ENCODE measurements around the gene TYMS. TPM values are rescaled to one million over a fixed set of nuclear protein-coding genes. Genes with fewer than 3 reads are reported as not detected.

TYMS gene
- total and polyA plus RNA-seq, 9 of the 15 experiments (the other 6 are each of a cell fraction or from before 2014, with no cell fraction given) = 69.1 to 409 (median 175) TPM

GRCh38 chr18:685438-685837 lies 28.0 kb downstream of the TYMS start:
- peak; percentile 55 to 73 (median 68) for DNase-seq (ENCODE audit: extremely low read depth in 1 of 4, low spot score in 3 of 4)
- 59% methylated on average over 3 of the region's 3 CpGs for WGBS (ENCODE audit: insufficient coverage, low coverage, missing lambda C conversion rate)
- Histone ChIP-seq H4K20me1 (replicated peaks; ENCODE audit: control insufficient read depth, insufficient read depth, low read length) (no peaks in the 10 kb centered on the region), H3K79me2 (ENCODE audit: control insufficient read depth, insufficient read depth, low read length) (no peaks in the 10 kb centered on the region), H3K4me3 (no peak overlapping the region), H3K9me1 (ENCODE audit: control insufficient read depth, insufficient read depth, low read length) (no peaks in the 10 kb centered on the region), H3K36me3 (ENCODE audit: control insufficient read depth, insufficient read depth, low read length) (peaks cover 81% of the 10 kb centered on the region; the same call in 2 of the 3 replicates), H3K4me2 (ENCODE audit: insufficient read depth, low read length) (no peak overlapping the region), H2AFZ (ENCODE audit: low read depth, low read length) (no peak overlapping the region), H3K27me3 (ENCODE audit: control insufficient read depth in 2 of 2, insufficient read depth in 2 of 2, low read length in 2 of 2) (no peaks in the 10 kb centered on the region), H3K4me1 (replicated peaks in 1 of 2; ENCODE audit: control insufficient read depth in 2 of 2, insufficient read depth in 2 of 2, low read length in 2 of 2) (peaks cover 0 to 15% of the 10 kb centered on the region in 2 experiments; a peak in 3 of 5 replicates), H3K9ac (ENCODE audit: insufficient read depth in 1 of 2, low read depth in 2 of 2, low read length in 2 of 2) (no peak overlapping the region), H3K9me3 (replicated peaks; ENCODE audit: control insufficient read depth, insufficient read depth, low read depth, low read length) (no peaks in the 10 kb centered on the region), H3K27ac (ENCODE audit: extremely low read depth, low read depth, low read length) (no peak overlapping the region)
- no TSS peak for BruUV-seq (replicated peaks)
- CTCF ChIA-PET (ENCODE audit: low intra/inter-chr PET ratio) = no interaction called here
- intact Hi-C loops (cut with micrococcal nuclease) (no loop called here), in situ Hi-C loops (cut with MboI) (loop anchor here (5.0 kb wide), 1 partner anchor 58 kb away; no protein-coding TSS in a partner anchor)
- FAIRE-seq = no peak
- ATAC-seq = no peak
- POLR2A ChIA-PET = interaction anchor here (0.7 to 2.1 kb wide), 4 partner anchors 13 to 24 kb away, joined by 3 to 8 read pairs (median 8); no protein-coding TSS in a partner anchor
- TF ChIP-seq ILK (tag; IDR thresholded peaks at IDR 0.05; ENCODE audit: borderline replicate concordance, low read depth) = no peak
- TF ChIP-seq FOXJ2 (tag; IDR thresholded peaks at IDR 0.05) = no peak
- no peak for TF ChIP-seq NEUROD1 (IDR thresholded peaks at IDR 0.05; ENCODE audit: borderline replicate concordance, low read depth, low read length, partially characterized antibody)
- no peak for TF ChIP-seq FOSL1 (tag; conservative IDR thresholded peaks at IDR 0.05)
- peak; percentile 44; the same call in 1 of the 2 replicates for TF ChIP-seq PBX2 (CRISPR knock-in tag; IDR thresholded peaks at IDR 0.05; ENCODE audit: low read depth)
- peak; percentile 75 for TF ChIP-seq PBX2 (tag; conservative IDR thresholded peaks at IDR 0.05; ENCODE audit: low read depth)
- no peak for TF ChIP-seq STAT5A (IDR thresholded peaks at IDR 0.05; ENCODE audit: borderline replicate concordance, low read length)
- peak; percentile 96 for TF ChIP-seq PKNOX1 (IDR thresholded peaks at IDR 0.05)
